ENCODE data around the gene GPR132.
A peak's percentile ranks its signal among the peaks of the same experiment; 100 is the strongest.

The GPR132 gene

DNA sequence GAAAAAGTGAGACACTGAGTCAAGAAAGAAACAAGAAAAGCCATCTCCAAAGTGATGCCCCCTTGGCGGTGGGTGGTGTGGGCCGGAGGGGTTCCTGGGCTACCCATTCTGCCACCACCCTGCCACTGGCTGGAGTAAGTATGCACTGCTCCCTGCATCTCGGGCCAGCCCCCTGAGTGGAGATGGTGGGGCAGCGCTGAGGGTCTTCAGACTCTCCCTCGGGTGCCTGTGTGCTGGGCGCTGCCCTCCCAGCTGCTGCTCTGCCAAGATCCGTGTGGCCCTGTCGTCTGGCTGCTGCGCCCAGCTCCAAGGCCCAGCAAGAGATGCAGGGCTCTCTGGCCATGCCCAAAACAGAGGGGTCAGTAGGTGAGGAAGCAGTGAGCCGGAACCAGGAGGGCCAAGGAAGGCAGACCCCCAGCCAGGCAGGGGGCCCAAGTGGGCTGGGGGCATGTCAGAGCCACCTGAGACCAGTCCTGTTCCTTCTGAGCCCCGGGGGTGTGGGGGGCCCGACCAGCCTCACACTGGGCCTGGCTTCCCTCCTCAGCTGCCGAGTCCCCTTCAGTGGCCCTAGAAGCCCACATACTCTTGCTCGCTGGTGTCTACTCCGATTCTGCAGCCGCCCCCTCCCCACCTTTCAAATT is 5.2 kb downstream of the GPR132 start:
- no peak for DNase-seq

DNA sequence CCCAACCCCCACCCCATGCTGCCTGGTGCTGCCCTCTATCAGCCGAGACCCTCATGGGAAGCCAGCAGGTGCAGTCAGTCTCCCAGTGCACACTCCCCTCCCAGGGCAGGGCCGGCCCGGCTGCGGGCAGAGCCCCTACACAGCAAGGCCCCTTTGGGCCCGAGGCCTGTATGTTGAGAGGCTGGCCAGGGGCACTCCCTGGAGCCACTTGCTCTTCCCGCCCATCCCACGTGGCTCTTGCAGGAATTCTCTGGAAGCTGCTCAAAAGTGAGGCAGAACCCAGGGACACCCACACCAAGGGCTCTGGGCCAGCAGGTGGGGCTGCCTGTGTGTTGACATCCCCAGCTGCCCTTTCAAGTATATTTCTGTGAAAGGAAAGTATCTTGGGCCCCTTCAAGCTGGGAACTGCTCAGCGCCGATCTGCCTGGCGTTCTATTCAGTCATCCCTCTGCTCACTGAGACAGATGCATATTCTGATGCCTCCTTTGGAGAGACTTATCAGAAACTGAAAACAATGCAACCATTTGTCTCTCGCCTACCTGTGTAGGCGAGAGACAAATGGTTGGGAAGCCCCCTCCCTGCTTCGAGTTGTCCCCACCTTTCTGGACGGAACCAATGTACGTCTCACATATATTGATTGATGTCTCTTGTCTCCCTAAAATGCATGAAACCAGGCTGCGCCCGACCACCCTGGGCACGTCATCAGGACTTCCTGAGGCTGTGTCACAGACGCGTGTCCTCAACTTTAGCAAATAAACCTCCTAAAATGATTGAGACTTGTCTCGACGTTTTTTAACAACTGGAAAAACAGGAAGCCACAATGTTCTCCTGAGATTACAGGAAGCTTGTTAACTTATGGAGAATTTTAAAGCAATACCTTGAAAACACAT is 6.0 kb downstream of the GPR132 start:
- DNase-seq, result no peak

DNA sequence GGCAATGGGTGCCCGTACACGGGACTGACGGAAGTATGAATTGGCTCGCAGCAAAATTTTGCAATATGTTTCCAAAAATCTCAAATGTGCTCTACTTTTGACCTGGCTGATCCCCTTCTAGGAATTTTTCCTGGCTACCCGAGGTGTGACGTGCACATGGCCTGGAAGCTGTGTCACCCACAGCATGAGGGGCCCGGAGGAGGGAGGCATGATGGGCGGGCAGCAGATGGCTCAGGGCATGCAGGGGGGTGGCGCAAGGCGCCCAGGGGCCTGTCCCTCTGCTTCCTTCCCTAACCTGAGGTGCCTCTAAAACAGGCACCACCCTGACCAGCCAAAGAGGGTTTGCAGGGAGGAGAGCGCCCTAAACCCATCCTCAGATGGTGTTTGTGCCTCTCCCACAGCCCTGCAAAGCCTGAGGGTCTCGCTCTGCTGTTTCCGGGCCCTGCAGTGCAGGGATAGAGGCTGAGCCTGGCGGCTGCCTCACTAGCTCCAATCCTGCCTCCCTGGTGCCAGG is 6.7 kb downstream of the GPR132 start:
- DNase-seq, result no peak

DNA sequence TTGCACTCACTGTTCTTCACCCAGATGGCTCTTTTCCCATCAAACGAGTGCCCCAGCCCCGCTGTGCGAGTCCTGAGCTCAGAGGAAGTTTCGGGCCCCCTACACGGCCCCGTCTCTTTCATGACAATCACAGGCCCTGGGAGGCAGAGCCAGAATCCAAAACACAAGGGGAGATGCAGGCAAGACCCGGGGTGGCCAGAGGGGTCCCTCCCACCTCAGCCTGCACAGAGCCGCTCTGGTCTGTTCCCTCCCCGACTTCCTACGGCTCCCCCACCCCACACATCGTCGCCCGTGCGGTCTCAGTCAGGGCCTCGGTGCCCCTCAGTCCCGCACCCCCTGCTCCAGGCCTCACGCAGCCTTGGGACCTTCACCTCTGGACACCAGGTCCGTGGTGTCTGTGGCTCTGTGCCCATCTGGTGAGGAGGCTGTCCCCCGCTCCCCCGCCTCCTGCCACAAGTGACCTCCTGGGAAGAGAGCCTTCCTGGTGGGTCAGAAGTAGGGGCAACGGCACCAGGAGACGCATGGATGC is 8.9 kb downstream of the GPR132 start:
- no peak for DNase-seq

DNA sequence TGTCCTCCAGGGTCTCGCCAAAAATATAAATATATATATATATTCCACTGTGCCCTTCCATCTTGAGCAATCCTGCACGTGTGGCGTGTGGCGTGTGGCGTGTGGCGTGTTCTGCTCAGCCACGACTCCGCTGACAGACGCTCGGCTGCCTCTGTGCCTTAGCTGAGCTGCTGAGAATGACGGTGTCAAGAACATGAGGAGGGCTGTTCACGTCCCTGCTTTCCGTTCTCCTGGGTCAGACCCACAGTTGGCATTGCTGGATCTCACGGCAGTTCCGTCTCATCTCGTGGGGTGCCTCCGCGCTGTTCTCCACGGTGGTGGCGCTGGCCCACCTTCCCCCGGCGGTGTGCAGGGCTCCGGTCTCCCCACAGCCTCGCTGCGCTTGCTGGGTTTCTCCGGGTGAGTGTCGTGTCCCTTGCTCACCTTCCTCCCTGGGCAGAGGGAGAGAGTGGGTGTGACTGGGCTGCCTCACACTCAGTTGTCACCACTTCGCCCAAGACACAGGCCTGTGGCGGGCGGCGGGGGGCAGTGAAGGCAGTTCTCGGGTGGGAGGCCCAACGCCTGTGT is 9.4 kb downstream of the GPR132 start:
- no peak for DNase-seq

DNA sequence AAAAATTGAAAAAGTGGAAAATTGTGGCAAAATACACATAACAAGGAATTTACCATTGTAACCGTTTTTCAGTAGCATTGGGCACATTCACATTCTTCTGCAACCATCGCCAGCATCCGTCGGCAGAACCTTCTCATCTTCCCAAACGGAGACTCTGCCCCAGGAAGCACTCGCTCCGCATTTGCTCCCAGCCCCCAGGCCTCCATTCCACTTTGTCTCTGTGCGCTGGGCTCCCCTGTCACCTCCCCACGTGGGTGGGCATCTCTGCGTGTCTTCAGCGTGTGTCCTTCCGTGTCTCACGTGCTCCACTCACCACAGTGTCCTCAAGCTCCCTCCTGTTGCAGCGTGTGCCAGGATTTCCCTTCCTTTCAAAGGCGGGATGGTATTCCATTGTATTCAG is 9.9 kb downstream of the GPR132 start:
- DNase-seq, result no peak

DNA sequence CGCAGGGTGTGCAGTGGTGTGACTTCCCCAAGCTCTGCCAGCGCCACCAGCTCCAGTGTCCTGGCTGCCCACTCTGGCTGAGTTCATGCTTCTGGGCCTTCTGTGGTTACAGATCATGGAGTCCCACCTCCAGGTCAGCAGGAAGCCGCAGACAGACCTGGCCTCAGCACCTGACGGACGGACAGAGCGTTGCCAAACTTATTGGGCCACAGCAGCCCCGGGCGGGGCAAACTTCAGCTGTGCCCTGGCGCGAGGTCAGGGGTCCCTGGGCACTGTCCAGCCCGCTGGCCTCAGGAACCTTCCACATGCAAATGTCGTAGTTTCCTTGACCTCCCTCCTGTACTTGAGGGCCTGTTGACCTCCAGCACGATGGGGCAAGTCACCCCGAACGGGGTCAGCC is 11.2 kb downstream of the GPR132 start:
- DNase-seq, result no peak

DNA sequence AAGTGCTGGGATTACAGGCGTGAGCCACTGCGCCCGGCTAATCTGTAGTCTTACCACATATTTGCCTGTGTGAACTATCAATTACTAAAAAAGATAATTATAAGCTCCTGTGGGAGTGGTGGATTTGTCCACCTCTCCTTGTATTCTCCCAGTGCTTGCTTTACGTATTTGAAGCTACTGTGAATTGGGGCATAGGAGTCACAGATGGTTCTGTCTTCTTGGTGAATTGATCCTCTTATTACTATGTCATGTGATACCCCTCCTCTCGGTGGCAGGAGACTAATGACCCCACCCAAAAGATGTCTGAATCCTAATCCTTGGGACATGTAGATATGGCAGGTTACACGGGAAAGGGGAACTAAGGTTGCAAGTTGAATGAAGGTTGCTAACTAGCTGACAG is 11.8 kb downstream of the GPR132 start:
- DNase-seq, result no peak

DNA sequence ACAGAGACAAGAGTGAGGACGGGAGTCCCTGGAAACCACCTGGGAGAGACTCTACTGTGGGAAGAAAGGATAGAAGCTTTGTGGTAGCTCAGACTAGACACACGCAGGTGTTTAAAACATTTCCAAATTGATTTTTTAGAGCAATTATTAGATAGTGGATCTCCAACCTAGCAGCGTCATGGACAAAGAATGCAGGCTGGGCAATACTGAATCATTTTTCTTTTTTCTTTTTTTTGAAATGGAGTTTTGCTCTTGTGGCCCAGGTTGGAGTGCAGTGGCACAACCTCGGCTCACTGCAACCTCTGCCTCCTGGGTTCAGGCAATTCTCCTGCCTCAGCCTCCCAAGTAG is 13.1 kb downstream of the GPR132 start:
- DNase-seq, result no peak

DNA sequence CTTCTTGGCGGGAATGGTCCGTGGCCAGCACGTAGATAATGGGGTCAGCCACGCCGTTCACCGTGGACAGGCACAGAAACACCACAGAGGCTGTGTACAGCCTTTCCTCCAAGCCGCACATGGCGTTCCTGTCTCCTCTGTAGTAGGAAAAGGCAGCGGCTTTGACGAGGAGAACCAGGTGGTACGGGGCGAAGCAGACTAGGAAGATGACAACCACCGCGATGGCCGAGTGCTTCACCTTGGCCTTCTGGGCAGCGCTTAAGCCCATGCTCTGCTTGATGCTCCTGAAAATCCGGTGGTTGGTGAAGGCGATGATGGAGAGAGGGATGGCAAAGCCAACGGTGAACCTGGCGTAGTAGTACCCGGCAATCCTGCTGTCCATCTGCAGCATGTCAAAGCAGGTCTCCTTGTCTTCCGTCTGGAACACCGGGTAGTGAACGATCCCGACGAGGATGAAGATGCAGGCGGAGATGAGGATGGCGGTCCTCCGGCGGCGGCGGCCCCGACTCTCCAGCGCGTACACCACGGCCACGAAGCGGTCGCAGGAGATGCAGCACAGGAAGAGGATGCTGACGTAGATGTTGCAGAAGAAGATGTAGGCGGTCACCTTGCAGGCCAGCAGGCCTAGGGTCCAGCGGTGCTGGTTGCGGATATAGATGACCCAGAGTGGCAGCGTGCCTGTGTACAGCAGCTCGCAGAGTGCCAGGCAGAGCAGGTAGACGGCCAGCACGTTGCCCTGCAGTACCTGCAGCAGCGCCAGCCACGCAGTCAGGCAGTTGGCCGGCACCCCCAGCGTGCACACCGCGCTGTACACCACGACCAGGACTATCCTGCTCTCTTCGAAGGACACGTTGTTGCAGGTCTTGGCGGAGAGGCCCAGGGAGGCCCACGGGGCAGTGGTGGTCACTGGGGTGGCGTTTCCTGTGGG is 13.8 kb downstream of the GPR132 start:
- DNase-seq, result no peak

DNA sequence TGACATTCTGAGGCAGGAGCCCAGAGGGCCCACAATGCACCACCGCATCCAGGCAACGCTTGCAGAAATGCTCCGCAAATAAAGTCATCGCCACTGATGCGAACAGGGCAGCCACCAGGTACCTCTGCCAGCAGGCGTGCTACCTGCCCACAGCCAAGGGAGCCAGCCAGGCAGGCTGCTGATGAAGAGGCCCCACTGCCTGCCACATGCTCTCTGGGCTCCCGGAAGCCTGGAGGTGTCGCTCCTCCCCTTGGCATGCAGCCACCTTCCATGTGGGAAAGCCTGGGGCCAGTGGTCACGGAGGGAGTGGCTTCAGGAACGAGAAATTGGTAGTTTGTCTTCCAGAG is 14.7 kb downstream of the GPR132 start:
- no peak for DNase-seq

DNA sequence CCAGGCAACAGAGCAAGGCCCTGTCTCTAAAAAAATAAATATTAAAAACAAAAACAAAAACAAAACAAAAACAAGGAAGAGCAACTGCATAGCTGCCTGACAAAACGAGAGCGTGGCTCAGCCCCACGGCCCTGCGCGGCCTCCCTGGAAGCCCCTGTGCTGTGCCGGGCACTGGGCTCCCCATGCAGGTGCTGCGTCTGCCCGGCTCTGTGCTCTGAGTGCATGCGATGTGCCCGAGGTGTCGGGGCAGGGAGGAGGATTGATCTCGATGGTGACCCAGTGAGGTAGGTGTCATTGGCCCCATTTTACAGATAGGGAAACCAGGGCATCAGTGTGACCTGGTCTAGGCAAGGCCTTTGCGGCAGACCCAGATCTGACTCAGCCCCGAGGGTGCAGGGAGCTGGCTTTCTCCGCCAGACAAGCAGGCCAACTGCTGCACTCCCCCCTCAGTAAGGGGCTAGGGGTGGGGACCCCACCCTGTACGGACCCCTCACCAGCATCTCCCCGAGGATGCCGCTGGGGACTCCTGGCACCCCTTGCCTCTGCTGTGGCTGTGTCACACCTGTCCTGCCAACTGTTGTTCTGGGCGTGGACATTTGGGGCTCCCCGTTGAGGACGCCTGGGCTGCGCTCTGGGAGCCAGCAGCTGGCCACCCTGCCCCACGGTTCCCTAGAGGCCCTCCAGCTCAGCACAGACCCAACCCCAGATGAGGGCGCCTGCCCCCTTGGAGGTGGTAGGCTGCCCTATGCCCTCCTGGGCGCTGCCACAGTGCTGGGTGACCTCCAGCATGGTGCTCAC is 15.3 kb downstream of the GPR132 start:
- DNase-seq, result no peak

DNA sequence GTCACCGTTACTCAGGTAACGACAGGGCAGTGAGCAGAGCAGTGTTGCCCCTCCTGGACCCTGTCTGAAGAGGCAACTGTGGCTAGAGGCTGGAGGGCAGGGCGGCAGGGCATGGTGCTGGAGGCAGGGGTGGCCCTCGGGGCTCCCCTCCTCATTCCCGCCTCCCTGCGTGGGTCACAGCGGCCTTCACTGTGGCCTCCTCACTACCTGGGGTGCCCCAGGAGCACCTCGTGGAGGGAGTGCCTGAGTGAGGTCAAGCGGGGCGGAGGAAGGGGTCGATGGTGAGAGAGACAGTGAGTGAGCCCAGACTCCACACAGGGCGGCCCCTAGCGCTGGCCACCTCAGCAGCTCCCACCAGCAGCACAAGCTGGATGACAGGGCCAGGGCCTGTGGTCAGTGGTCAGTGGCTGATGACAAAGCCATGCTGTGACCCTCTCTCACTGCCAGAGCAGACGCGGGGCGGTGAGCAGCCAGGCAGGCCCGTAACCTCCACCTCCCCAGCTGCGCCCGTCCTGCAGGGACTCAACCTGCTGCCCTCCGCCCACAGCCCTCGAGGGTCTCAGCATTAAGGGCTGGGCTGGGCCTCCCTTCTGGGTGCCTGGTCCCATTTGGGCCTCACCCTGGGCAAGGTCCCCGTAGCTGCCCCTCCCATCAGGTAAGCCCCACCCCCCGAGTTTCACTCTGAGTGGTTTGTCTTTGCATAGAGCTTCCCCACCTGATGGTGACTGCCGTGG is 17.8 kb downstream of the GPR132 start:
- no peak for DNase-seq

DNA sequence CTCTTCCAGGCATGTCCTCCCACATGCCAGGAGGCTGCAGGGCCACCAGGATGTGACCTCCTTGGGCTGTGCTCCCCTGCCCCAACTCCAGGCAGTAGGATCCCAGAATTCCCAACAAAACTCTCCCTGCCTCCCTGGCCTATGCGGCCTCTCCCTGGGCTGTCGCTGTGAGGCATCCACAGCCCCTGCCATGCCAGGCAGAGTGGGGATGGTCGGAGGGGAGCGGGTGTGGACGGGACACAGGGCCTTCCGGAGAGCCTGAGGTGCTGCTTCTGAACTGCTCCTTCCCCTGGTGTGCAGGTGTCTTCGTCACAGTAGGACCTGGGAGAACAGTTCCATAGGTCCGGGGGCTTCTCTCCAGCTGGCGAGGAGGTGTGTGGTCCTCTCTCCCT is 18.3 kb downstream of the GPR132 start:
- no peak for DNase-seq

DNA sequence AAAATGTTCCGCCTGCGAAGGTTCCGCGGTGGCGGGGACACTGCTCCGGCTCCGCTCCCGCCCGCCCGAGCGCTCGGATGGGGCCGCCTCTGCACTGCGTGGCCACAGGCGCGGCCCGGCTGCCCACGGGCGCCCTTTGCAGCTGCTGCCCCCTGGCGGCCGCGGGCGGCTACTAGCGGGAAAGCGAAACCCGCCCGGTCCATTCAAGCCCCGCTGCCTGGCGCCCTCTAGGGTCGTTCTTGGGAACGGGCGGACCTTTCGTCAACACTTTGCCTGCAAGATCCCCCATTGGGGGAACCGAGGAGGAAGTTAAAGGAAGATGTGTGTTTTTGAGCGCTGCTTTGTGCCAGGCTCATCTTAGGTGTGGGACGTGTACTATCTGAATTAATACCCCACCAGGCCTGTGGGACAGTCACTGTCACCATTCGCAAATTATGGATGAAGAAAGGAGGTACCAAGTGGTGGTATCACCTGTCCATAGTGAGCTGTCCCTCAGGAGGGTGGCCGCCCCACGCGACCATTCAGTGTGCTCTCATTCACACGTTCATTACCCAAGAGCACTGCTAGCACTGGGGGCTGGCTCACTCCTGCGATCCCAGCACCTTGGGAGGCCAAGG is 19.4 kb downstream of the GPR132 start:
- peak; percentile 88 for DNase-seq

DNA sequence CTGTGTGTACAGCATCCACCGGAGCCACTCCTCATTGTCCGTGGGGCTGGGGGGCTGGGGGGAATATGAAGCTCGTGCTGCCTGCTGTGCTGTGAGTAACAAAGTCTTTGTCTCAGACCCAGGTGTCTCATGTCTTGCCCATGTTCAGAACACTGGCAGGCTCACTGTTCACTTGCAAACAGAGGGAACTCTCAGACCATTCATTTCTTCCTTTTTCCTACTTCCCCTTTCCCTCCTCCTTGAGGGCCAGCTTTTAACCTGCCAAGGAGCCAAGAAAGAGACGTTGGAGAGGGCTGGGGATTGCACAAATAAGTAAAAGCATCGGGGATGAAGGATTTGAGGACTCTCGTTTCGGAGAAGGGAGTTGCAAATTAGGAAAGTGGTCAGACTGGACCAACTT is 21.6 kb downstream of the GPR132 start:
- DNase-seq, result no peak

DNA sequence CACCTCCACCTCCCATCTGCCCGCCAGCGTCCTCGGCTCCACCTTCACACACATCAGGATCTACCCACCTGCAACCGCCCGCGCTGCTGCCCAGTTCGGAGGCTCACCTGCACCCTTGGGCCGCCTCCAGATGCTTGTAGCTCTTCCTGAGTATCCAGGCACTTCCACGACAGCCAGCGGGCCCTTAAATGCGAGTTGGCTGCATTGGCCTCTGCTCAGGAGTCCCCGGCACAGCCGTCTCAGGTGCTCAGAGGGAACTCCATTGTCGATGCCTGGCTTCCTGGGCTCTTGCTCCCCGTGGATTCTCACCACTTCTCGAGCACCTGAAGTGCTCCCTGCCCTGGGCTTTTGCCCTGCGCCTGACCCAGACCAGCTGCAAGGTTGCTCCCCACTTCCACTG is 22.4 kb downstream of the GPR132 start:
- peak; percentile 33 for DNase-seq

DNA sequence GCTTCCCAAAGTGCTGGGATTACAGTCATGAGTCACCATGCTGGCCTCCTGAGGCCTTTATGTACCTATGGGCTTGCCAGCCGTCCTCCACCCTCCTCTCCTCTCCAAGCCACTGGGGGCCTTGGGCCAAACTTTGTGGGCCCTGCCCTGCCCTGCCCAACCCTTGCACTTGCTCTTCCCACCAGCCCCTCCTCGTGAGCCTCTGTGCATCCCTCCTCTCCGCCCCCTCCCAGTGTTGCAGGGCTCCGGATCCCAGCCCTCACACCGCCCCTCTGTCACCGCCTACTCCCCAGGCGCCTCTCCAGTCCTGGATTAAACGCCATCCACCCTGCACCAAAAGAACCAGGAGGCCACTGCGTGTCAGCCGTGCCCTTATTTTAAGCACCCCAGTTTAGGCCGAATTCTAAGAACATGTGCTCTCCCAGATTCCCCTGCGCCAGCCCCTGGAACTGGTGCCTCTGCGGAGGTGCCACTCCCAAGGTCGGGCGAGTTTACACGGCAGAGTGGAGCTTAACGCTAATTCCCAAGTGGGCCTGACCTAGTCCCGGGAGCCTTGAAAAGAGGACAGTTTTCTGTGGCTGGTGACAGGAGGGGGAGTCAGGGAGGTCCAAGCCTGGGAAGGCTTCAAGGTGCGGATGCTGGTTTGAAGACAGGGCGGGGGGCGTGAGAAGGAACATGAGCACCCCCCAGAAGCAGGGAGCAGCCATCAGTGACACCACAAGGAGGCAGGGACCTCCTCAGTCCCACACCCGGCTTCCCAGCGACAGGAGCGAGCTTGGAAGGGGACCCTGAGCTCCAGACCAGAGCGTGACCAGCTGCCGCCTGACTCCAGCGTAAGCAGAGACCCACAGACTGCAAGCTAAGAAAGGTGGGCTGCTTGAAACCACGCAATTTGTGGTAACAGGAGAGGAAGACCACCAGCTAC is 23.1 kb downstream of the GPR132 start:
- DNase-seq, result no peak

DNA sequence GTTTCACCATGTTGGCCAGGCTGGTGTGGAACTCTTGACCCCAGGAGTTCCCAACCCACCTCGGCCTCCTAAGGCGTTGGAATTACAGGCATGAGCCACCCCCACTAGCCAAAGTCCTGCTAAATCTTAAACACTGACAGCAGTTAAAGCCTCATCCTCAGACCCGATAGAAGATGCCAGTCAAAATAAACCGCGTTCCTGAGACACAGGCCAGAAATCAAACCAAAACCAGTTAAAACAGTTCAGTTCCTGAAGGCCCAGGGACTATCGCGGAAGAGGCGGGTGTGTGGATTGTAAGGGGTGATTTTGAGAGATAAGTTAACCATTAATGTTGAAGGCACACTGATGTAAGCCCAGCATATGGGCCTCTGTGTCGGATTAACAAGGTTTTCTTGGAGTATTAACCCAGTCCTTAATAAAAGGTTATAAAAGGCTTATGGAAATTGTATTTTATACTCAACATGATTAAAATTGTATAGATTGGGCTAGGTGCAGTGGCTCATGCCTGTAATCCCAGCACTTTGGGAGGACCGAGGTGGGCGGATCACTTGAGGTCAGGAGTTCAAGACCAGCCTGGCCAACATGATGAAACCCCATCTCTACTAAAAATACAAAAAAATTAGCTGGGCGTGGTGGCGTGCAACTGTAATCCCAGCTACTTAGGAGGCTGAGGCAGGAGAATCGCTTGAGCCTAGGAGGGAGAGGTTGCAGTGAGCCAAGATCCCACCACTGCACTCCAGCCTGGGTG is 25.6 kb downstream of the GPR132 start:
- no peak for DNase-seq

Data from RPMI8226 (cell line).